ENCODE results near the gene BCAS1.
"Not testable (repeated sequence)": the region's sequence is repeated elsewhere in the genome, so short reads cannot be mapped to it uniquely, and the experiment has no call there.

BCAS1 gene

DNA sequence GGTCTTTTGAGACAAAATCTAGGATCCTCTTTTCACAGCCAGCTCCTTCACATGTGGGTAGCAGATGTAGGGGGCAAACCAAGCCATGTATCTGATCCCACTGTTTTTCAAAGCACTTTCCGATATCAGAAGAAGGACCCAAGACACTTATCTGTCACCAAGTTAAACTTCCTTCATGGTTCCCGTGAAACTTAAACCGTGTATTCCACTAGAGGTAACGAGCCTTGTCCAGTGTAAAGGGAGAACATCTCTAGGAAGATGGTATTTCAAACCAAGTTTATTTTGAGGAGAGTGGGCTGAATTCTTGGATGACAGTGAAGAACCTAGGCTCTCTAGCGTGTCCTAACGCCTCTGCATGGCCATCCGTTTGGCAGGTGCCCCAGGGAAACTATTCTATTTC, 76.3 kb downstream of the BCAS1 start:
- no peak for FAIRE-seq
- no peak for DNase-seq (ENCODE audit: insufficient read length, low spot score)

- no peak for FAIRE-seq
Measured at GRCh38 chr20:53993310-53993709, 77.1 kb downstream of the BCAS1 start.

DNA sequence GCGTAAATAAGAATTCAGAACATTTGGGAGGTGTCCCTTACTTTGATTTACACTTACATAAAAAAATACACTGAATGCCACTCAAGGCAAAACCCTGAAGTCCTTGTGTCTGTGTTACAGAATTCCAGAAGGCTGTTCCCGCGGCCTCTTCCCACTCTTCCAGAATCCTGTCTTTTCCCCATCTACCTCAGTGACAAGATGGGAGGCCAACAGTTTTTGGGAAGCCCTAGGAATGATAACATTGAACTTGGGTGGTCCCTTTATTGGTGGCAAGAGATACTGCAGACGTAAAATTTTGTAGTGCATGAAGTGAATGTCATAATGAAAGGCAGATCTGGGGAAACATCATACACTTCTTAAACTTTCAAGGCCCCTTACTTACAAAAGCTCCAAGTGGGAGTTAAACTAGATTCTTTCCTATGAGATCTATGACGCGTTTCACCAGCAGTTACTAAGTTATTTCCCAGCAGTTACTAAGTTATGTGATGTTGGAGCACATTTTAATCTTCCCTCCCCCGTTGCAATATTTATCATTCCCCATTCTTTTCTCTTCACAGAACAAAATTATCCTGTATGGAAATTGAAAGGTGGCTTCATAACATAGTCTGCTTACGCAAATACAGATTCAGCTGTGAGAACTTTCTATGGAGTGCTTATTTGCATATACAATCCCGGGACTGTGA, 79.5 kb downstream of the BCAS1 start:
- no peak for FAIRE-seq
- no peak for DNase-seq (ENCODE audit: insufficient read length, low spot score)

More at GRCh38 chr20:53993310-53993709, 77.1 kb downstream of the BCAS1 start:
- no peak for DNase-seq (ENCODE audit: insufficient read length, low spot score)

- no peak for DNase-seq (ENCODE audit: insufficient read length, low spot score)
Measured at GRCh38 chr20:53990003-53990402, 80.4 kb downstream of the BCAS1 start.

GRCh38 chr20:53989401-53989800, 81.0 kb downstream of the BCAS1 start:
- FAIRE-seq (no peak), DNase-seq (ENCODE audit: insufficient read length, low spot score) (no peak)

More at GRCh38 chr20:53990003-53990402, 80.4 kb downstream of the BCAS1 start:
- no peak for FAIRE-seq

DNA sequence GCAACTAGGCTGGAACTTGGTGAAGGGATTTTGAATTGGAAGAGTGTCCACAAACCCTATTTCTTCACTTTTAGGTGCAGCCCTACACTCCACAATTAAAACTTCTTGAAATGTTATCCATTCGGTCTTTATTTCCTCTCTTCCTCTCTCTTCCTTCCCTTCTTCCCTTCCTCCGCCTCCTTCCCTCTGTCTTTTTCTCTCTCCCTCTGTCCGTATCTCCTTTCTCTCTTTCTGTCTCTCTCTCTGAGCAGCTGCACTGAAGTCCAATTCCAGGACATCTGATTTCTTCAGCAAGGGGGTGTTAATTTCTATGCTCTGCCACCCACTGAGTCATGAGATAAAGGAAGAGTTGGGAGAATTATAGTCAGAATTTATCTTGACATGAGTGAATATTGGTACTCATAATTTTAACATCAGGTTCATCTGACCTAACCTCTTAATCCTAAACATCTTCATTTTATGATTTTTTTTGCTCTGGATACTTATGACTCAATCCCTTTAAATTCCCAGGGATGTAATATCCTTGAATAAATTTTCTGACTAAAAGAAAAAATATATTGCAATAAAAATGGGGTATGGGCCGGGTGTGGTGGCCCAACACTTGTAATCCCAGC, 84.2 kb downstream of the BCAS1 start:
- FAIRE-seq = no peak

GRCh38 chr20:53985150-53985518, 85.3 kb downstream of the BCAS1 start:
- no peak for FAIRE-seq
- no peak for DNase-seq (ENCODE audit: insufficient read length, low spot score)

More for the DNA sequence above, 84.2 kb downstream of the BCAS1 start:
- no peak for DNase-seq (ENCODE audit: insufficient read length, low spot score)

DNA sequence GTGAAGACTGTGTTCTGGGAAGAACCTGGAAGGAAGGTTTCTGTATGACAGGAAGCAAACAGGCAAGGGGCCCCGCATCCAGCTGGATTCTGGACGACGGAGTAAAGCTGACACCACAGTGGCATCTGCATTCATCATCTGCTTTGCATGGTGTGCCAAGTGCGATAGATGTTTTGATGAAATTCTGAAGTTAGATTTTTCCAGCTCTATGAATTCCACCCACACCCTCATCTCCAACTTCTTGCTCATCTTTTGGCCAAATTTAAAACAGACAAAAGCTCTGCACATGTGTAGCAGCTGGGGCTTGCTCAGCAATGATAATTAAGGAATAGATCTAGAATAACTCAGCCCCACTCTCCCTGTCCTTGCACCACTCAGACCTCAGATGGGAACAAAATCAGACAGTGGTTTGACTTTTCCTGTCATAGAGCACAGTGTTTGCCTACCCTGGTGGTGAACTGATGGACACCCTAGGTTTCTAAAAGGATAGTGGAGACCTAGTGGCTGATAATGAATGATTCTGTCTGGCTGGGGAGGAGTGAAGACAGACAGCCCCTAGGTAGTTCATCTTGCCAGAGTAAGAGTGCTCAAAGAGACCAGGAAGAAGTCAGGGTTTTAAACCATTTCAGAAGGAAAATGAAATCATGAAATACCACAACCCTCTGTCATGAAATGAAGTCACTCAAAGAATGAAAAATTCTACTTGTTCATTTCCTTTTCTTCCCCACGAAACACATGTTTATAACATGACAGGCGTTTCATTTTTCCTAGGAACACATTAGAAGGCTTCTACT, 85.8 kb downstream of the BCAS1 start:
- FAIRE-seq (no peak), DNase-seq (ENCODE audit: insufficient read length, low spot score) (no peak)

DNA sequence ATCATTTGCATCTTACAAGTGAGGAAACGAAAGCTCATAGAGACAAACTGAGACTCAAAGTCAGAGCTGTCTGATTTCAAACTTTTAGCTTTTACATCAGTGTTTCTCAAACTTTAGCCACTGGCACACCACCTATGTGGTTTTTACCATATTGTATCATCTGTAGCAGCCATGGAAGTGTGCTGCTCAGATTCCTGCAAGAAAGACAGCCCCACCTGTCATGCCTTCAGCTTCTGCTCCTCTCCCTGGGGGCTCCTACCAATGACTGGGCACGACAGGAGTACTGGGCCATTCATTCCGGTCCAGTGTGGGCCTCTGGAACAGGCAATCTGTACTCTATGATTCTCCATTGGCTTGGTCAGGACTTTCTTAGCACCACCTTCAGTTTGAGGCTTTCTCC, 87.0 kb downstream of the BCAS1 start:
- DNase-seq (ENCODE audit: insufficient read length, low spot score) (no peak), FAIRE-seq (no peak)

- no peak for DNase-seq (ENCODE audit: insufficient read length, low spot score)
- no peak for FAIRE-seq
Measured at GRCh38 chr20:53982624-53983023, 87.8 kb downstream of the BCAS1 start.

GRCh38 chr20:53981752-53982437, 88.5 kb downstream of the BCAS1 start:
- DNase-seq (ENCODE audit: insufficient read length, low spot score) = no peak

DNA sequence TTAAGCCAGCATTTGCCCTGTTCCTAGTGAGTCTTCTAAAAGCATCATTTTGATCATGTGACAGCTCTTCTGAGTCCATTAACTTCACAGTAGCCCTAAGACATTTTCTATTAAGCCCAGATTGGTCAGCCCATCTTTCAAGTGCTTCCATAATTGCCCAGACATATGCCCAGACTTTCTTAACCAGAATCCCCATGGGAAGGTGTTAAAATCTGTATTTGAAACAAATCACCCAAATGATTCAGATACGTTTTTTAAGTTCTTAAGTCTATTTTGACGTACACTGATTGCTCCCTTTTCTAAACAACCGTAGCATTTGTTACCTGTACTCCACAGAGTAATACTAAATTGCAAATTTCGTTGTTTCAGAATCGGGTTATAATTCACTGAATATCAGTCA, 89.3 kb downstream of the BCAS1 start:
- DNase-seq (ENCODE audit: insufficient read length, low spot score) = no peak

More at GRCh38 chr20:53981752-53982437, 88.5 kb downstream of the BCAS1 start:
- FAIRE-seq = no peak

DNA sequence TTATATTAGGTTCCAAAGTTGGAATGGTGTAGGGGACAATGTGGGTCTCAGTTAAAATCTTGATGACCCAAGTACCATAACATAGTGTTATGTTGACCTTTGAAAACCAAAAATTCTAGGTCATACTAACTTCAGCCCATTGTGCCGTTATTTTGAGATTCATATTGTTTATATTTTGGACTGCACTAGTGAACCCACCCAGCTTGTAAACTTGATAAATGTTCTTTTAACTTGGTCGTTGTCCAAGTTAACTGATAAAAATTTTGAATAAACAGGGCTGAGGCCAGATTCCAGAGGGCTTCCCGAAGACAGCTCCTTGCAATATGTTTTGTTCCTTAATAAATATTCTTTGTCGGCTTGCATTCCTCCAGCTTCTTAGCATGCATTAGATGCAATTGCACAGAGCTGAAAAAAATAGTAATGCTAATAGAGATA, 90.3 kb downstream of the BCAS1 start:
- FAIRE-seq (no peak), DNase-seq (ENCODE audit: insufficient read length, low spot score) (no peak)

More for the DNA sequence above, 89.3 kb downstream of the BCAS1 start:
- FAIRE-seq = no peak

- no peak for DNase-seq (ENCODE audit: insufficient read length, low spot score)
- FAIRE-seq = no peak
Measured at GRCh38 chr20:53978497-53978896, 91.9 kb downstream of the BCAS1 start.

- DNase-seq (ENCODE audit: insufficient read length, low spot score) = no peak
Measured at GRCh38 chr20:53977391-53977790, 93.0 kb downstream of the BCAS1 start.

DNA sequence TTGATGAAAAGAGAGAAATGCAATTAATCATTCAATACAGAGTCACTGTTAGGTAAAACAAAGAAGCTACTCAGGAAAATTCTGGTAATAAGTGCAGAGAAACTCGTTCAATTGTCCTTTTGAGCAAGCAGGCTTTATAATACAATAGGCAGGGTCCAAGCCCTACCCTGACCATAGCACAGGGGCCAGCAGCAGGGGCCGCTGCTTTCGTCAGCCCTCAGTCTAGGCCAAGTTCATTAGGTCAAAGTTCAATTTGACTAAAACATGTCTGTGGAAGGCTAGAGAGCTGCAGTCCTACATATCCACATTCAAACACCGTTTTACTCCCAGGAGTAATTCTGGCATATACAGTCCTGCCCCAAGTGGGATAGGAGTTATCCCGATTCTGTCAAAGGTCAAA, 94.6 kb downstream of the BCAS1 start:
- no peak for DNase-seq (ENCODE audit: insufficient read length, low spot score)
- FAIRE-seq = no peak

More at GRCh38 chr20:53977391-53977790, 93.0 kb downstream of the BCAS1 start:
- FAIRE-seq = no peak

- DNase-seq (ENCODE audit: insufficient read length, low spot score) (no peak), FAIRE-seq (no peak)
Measured at GRCh38 chr20:53974785-53975555, 95.4 kb downstream of the BCAS1 start.

DNA sequence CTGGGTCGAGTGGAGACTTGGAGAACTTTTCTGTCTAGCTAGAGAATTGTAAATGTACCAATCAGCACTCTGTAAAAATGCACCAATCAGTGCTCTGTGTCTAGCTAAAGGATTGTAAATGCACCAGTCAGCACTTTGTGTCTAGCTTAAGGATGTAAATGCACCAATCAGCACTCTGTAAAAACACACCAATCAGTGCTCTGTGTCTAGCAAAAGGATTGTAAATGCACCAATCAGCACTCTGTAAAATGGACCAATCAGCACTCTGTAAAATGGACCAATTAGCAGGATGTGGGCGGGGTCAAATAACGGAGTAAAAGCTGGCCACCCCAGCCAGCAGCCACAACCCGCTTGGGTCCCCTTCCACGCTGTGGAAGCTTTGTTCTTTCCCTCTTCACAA, 96.5 kb downstream of the BCAS1 start:
- not testable (repeated sequence) for DNase-seq (ENCODE audit: insufficient read length, low spot score); FAIRE-seq

- DNase-seq (ENCODE audit: insufficient read length, low spot score) (no peak), FAIRE-seq (no peak)
Measured at GRCh38 chr20:53972179-53972578, 98.2 kb downstream of the BCAS1 start.

GRCh38 chr20:53971096-53971683, 99.2 kb downstream of the BCAS1 start:
- DNase-seq (ENCODE audit: insufficient read length, low spot score) (no peak), FAIRE-seq (no peak)

All from GM19239 (cell line).